Colonic mucosa (tissue), 4 donors: ENCODE results near the gene A4GALT. TPM values are rescaled to one million over a fixed set of nuclear protein-coding genes. Genes with fewer than 3 reads are reported as not detected.

ENCODE experiments used
- DNase-seq: peaks from one replicate; pipeline ENCODE4 v3.0.0-alpha.2; 2020
- H3K27ac ChIP-seq: fragments of 200-600 bp; one replicate; pipeline ENCODE4 v1.8.0; 2021
- H3K27me3 ChIP-seq: fragments of 200-600 bp; one replicate; pipeline ENCODE4 v1.8.0; 2021
- H3K36me3 ChIP-seq: fragments of 200-600 bp; one replicate; pipeline ENCODE4 v1.8.0; 2021
- H3K4me1 ChIP-seq: fragments of 200-600 bp; one replicate; pipeline ENCODE4 v1.8.0; 2021; ENCODE audit warnings: mild to moderate bottlenecking
- H3K4me3 ChIP-seq: fragments of 200-600 bp; one replicate; pipeline ENCODE4 v1.8.0; 2021
- H3K9ac ChIP-seq, 2 donors: one replicate each; pipeline ENCODE4 v1.7.0; 2013; ENCODE audit warnings: control low read depth in 2 of 2, low read depth in 2 of 2, low read length in 2 of 2
- H3K9me3 ChIP-seq: fragments of 200-600 bp; one replicate; pipeline ENCODE4 v1.8.0; 2021
- CTCF ChIP-seq: fragments of 200-600 bp; IDR thresholded peaks from one replicate; pipeline ENCODE4 v1.8.0; 2022; ENCODE audit warnings: antibody characterized with exemption, mild to moderate bottlenecking
- intact Hi-C: fragments of 100-400 bp; cut with DNase I; formaldehyde crosslinking; loops from one replicate; pipeline ENCODE4 v1.14.1; 2022
- total RNA-seq, 2 donors: library from RNA; stranded (reverse); fragmentation: NEBNext Ultra II Directional in 1 of 2; extraction: Animal tissue kit (Norgen Biotek cat#: 25700) in 1 of 2; gene quantifications; one replicate each; pipeline ENCODE4 v1.2.1, GENCODE V29; 2021
- donor health status: healthy.
- donor health status: DM: no; HTN: no; CAD: no.
- donor health status: DM: no; HTN: no; CAD: no.

Gene A4GALT
- total RNA-seq, 2 donors from 2014 or later, result 2.7 to 8.7 TPM

- Histone ChIP-seq H3K27me3 (no peaks in the 10 kb centered on the region), H3K36me3 (no peaks in the 10 kb centered on the region), H3K27ac (peak overlapping the region; percentile 37), H3K9me3 (no peaks in the 10 kb centered on the region), H3K4me3 (no peak overlapping the region), H3K4me1 (no peaks in the 10 kb centered on the region), H3K9ac (no peak overlapping the region)
- DNase-seq, result no peak
- intact Hi-C loops, result no loop called here
- no peak for TF ChIP-seq CTCF
Measured at GRCh38 chr22:42699281-42699975, 21.2 kb downstream of the A4GALT start.

- Histone ChIP-seq H3K4me3 (no peak overlapping the region), H3K4me1 (no peaks in the 10 kb centered on the region)
Measured at GRCh38 chr22:42697542-42698013, 23.1 kb downstream of the A4GALT start.

GRCh38 chr22:42696331-42696967, 24.2 kb downstream of the A4GALT start:
- Histone ChIP-seq H3K9me3 (no peaks in the 10 kb centered on the region), H3K4me3 (no peak overlapping the region), H3K36me3 (no peaks in the 10 kb centered on the region), H3K27ac (no peak overlapping the region), H3K27me3 (no peaks in the 10 kb centered on the region), H3K9ac (no peak overlapping the region), H3K4me1 (no peaks in the 10 kb centered on the region)
- no peak for DNase-seq
- intact Hi-C loops, result no loop called here
- TF ChIP-seq CTCF, result no peak

More at GRCh38 chr22:42697542-42698013, 23.1 kb downstream of the A4GALT start:
- H3K36me3 ChIP-seq, result no peaks in the 10 kb centered on the region
- no peak for TF ChIP-seq CTCF
- H3K9ac ChIP-seq, result no peak overlapping the region
- H3K9me3 ChIP-seq, result no peaks in the 10 kb centered on the region
- peak; percentile 56 for DNase-seq
- no peaks in the 10 kb centered on the region for H3K27me3 ChIP-seq
- intact Hi-C loops, result no loop called here
- H3K27ac ChIP-seq, result peak overlapping the region; percentile 55

GRCh38 chr22:42695294-42695693, 25.4 kb downstream of the A4GALT start:
- Histone ChIP-seq H3K27me3 (no peaks in the 10 kb centered on the region), H3K27ac (no peak overlapping the region), H3K4me1 (no peaks in the 10 kb centered on the region), H3K36me3 (no peaks in the 10 kb centered on the region), H3K4me3 (no peak overlapping the region), H3K9ac (no peak overlapping the region), H3K9me3 (no peaks in the 10 kb centered on the region)
- intact Hi-C loops, result no loop called here
- no peak for TF ChIP-seq CTCF
- no peak for DNase-seq

- no peak for TF ChIP-seq CTCF
- H3K4me3 ChIP-seq, result no peak overlapping the region
- no peaks in the 10 kb centered on the region for H3K36me3 ChIP-seq
- no peak overlapping the region for H3K27ac ChIP-seq
- intact Hi-C loops, result no loop called here
- no peaks in the 10 kb centered on the region for H3K27me3 ChIP-seq
- DNase-seq, result no peak
- H3K4me1 ChIP-seq, result no peaks in the 10 kb centered on the region
- H3K9me3 ChIP-seq, result no peaks in the 10 kb centered on the region
- H3K9ac ChIP-seq, result no peak overlapping the region
Measured at GRCh38 chr22:42693763-42694683, 26.6 kb downstream of the A4GALT start.
